SK-N-DZ (cell line): Measurements from ENCODE around the gene FAM217A. TPM values are rescaled to one million over a fixed set of nuclear protein-coding genes. Genes with fewer than 3 reads are reported as not detected.
"Not testable (repeated sequence)": the region's sequence is repeated elsewhere in the genome, so short reads cannot be mapped to it uniquely, and the experiment has no call there.

Source experiments
- DNase-seq: peaks from one replicate; pipeline ENCODE4 v3.0.0-alpha.2; 2015; ENCODE audit warnings: low spot score
- polyA plus RNA-seq, 2 experiments: library from polyadenylated mRNA; depleted of rRNA; stranded (reverse); fragments of >200 nt; gene quantifications; 2 replicates each; pipeline ENCODE4 v1.2.3, GENCODE V29; 2014

Gene FAM217A, protein sequence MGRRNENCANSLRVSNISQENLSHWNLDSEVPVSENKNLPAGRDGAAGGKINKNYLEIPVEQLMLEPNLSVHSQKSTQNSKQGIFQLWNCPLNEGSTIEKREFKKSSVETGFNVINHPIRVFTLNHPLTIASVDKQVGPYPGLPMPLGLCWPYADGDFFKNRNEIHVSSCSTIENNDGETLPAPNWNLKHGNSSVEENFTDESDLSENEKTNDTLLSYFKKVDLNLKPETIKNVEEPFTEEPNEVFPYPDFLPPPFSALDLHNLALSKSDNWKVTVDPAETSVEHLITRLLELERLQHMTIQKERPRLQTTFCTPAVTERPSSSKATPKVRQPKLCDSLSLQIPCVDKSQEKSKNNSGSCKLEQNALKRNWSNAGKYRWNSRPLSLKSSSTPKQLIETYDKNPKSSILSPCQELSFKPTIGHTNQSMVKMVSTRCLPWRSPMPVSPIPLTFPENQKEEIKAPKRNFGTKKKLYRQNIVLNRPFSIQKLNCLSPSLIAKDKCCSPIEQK
- polyA plus RNA-seq (2014; cell fraction: cytosol; rRNA removed) = not detected in 2 replicates
- not detected in 2 replicates for polyA plus RNA-seq (2014; cell fraction: nucleus; rRNA removed)

DNA sequence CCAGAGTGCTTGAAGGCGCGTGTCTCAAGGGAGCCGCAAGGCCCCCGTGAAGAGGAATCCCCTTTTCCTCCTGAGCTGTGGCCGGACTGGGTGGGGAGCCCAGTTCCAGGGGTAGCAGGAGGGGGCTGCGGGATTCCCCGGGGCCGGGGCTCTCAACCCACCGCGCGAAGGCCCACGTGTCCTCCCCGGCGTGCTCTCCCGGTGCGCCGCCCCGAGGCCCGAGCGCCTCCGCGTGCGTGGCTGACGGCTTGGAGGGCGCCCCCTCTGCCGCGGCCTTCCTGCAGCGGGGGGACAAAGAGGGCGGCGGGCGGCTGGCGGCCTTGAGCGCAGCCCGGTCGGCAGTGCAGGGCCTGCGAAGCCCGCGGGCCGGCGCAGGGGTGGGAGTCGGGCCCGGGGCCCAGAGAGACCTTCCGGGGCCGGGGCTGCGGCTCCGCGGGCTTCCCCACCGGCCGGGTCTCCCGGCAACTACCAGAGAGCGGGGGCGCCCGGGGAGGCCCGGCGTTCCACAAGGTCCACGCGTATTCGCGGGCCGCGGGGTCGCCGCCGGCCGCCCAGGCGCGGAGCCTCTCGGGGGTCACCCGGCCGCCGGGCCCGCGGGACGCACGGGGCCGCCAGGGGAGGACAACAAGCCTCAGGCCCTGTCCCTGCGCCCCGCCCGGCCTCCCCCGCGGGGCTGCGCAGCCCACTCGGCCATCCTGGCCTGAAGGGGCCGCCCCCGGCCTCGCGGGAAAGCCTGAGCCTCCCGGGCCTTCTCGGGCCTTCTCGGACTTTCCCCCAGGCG is at the start of gene FAM217A:
FAM217A (minus strand) TSS at position 447 of the 781 bp plus-strand sequence. CDS start 1,723 bp downstream, outside the sequence.
- DNase-seq = no peak

DNA sequence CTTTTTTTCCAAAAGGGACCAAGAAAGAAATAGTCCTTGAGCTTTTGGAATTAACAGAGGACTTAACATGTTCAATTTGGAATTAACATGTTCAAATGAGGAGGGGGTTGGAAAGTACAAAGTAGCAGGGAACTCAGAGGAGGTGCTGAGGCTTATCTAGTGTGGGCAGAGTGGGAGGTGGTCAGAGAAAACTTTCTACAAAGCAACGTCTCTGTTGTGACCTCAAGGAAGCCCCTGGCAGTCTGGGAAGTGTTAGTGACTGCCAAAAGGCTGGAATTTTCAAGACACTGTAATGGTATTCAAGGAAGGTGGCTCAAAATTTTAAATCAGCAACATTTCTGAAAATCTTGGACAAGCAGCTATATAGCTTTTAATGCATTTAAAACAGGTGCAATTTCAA is 49.1 kb upstream of the FAM217A start:
- DNase-seq = no peak

DNA sequence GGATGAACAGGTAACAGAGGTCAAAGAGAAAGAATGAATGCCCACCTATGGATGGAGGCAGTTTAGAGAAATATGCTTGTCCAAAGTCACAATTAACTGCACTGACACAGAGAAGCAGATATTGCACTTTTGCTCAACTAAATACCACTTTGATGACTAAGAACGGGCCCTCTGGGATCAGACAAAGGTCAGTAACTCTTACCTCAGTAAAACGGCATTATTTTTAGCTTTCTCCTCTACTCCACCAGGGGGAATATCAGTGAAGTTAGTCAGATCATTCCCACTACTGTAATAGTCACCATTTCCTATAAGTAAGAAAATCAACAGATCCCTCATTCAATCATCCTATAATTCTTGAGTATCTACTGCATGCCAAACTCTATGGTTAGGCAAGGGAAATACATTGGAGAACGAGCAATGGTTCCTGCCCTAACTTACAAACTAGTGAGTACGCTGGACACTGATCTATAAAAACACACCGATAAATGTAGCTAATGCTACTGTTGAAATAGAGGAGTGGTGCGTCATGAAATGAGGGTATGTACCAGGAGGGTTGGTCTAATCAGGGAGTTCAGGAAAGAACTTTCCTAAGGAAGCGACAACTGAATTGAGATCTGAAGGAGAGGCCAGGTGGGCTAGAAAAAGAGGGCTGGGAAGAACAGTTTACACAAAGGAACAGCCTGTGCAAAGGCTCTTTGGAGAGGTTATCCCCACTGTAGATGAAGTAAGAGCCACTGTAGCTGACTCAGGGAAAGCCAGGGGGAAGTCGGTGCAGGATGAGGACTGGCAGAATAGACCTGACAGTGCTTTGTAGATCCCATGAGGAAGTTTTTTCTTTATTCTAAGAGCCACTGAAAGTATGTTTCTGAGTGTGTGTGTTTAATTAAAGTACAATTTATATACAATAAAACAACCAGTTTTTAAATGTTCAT is 47.3 kb upstream of the FAM217A start:
- no peak for DNase-seq

DNA sequence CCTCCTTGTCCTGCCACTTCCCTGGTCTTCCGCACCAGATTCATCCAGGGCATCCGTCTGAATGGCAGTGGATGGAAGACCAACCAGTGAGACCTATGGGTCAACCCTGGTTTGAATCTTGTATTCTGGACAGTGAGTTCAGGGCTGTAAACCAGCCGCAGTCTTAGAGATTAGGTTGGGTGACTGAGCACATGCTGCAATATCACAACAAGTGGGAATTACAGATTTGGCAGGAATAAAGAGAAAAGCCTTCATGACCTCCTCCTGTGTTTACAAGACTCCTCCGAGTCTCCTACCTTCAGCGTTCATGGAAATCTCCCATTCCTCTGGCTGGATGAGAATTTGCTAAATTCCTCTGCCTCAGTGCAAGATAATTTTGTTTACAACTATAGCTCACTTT is 46.6 kb upstream of the FAM217A start:
- no peak for DNase-seq

DNA sequence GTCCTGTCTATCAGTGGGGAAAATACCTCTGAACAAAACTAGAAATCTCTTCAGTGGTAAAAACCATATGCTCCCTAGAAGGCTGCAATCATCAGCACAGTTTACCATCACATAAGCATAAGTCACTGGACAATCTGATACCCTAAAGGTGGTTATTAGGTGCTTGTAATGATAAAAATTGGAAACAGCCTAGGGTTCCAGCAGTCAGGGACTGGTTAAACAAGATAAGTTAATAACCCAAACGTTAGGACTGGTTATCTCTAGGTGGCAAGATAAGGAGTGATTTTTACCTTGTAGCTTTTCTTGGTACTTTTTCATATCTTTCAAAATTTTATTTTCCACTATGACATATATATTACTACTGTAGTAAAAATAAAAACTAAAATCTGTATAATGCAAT is 45.4 kb upstream of the FAM217A start:
- DNase-seq = no peak

DNA sequence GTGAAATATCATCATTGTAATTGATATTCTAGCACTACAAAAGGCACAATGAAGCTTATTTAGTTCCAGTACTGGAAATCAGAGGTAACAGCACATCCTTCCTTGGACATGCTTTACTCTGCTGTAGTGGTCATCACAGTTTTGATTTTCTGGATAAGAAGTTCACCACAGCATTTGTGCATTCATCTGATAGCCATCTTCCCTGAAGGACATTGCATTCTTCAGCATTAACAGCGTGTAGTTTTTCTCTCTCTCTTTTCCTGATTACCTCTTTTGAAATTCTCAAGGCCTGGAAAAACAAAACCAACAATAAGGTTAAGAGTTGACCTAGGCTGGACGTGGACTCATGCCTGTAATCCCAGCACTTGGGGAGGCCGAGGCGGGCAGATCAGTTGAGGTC is 36.8 kb upstream of the FAM217A start:
- DNase-seq = no peak

DNA sequence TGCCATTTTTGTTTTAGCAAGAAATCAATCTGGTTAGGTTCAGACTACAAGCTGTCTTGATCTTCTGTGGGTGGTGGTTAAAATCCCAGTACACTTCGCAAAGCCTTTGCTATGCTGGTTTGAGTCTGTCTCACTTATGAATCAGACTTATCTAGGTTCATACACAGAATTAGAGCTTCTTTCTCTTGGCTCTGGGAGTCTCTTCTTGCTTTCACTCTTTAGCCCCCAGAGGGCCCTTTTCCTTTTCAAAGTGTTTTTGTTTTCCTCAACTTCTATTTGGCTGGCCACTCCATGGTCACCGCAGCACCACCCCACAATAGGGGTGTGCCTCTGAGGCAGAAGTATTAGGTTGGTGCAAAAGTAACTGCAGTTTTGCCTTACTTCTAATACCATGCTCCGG is 35.2 kb upstream of the FAM217A start:
- DNase-seq = no peak

DNA sequence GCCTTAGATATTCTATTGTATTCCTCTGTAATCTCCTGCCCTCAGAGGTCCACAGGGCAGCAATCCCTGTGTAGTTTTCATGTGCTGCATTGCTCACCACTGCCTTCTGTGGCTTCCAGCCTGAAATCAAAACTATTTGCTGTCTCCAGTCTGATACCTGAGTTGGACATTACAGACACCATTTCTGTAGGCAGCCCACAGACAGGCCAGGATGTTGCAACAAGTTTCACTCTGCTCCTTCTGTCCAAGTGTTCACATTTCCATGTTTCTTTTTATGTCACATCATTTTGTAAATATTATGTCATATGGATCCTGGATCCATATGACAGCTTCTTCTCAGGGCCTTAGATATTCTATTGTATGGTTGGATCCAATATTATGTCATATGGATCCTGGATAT is 34.7 kb upstream of the FAM217A start:
- DNase-seq = no peak

DNA sequence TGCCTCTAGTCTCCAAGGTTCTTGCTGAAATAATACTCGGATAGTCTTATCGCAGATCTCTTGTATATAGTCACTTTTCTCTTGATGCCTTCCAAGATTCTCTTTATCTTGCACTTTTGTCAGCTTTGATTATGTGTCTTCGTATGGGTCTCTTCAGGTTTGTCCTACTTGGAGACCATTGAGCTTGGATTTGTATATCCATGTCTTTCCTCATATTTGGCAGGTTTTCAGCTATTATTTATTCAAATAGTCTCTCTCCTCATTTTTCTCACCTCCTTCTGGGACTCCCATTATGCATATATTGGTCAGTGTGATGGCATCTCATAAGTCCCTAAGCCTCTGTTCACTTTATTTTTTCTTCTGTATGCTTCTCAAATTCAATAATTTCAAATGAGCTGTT is 33.4 kb upstream of the FAM217A start:
- DNase-seq = no peak

DNA sequence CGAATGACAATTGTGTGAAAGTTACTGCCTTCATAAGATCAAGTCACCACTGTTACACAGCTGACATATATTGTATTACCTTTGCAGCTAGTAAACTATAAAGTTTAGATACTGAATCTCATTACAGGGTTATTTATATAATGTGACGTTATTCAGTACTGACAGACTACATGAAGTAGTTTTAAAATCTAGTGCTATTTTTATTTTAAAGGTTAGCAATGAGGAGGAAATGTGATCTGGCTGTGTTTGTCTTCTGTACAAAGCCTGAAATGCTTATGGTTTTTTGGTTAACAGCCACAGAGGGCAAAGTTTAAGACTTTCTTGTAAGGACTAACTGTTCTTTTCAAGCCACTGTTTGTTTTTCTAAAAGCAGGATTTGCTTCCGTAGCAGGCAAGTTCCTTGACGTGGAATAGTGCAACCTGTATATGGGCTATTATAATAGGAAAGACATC is 30.5 kb upstream of the FAM217A start:
- not testable (repeated sequence) for DNase-seq

DNA sequence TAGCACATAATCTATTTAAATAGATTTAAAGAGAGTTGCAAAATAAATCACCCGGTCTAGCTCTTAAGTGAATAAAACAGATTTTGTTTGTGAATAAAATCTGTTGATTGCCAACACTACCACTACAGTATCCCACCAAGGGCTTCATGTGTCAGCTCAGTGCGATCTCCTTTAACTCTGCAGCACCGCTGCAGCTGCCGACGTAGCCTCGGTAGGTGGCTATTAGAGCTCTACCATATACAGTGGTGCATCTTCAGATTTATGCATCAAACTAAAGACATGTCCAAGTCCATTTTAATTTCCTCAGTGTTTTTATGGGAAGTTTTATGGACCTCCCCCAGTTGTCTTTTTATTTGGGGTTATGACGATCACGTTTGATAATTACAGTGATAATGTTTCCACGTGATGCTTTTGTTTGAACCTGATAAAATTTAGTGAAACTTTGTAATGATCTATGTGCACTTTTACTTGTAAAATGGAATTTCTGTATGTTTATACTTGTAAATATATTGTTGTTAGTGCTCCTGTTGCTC is 29.7 kb upstream of the FAM217A start:
- DNase-seq = no peak

DNA sequence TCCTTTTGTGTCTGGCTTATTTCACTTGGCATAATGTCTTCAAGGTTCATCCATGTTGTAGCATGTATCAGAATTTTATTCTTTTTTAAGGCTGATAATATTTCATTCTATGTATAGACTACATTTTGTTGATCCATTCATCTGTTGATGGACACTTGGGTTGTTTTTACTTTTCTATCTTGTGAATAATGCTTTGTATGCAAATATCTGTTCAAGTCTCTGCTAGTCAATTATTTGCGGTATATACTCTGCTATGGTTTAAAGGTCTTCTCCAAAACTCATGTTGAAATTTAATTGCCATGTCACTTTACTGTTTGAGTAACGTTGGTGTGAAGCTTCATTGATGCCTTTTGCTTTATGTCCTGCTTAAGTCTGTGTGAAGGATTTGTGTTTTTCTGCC is 28.9 kb upstream of the FAM217A start:
- DNase-seq = no peak

DNA sequence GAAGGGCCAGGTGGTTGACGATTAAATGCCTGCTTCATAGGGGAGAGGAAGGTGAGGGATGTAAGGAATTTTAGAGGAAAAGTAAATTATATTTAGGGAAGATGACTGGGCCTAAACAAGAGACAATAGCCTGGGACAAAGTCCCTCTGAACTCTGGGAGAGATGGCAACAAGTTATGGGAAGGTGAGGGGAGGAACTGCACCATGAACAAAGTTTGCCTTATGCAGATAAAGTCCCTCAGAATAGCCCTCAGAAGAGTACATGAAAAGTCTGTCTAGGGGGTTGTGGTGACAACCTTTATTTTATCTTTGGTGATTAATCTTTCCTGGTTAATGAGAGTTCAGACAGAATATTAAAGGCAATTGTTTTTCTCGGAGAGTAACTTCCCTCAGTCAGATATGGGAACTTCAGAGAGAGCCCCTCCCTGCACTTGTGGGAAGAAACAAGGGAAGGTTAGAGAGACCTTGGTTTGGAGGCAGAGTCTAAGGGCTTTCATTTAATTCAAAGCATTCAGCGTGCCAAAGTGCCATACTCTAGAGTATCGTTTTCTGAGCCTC is 27.1 kb upstream of the FAM217A start:
- DNase-seq = no peak

DNA sequence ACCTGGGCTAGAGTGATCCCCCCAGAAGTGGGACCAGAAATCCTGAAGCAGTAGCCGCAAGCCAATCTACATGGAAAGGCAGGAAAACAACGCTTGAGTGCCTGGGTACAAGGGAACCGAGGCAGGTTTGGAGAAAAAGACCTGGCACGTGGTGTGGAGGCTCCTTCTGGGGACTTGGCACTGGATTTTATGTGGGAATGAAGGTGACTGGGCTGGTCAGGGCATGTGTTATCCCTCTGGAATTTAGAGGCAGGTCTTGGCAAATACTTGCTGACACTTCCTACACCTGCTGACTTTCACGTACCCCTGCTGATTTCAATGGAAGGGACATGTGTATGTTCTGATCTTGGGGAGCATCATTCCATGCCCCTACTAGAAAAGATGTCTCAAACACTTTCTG is 25.0 kb upstream of the FAM217A start:
- no peak for DNase-seq

DNA sequence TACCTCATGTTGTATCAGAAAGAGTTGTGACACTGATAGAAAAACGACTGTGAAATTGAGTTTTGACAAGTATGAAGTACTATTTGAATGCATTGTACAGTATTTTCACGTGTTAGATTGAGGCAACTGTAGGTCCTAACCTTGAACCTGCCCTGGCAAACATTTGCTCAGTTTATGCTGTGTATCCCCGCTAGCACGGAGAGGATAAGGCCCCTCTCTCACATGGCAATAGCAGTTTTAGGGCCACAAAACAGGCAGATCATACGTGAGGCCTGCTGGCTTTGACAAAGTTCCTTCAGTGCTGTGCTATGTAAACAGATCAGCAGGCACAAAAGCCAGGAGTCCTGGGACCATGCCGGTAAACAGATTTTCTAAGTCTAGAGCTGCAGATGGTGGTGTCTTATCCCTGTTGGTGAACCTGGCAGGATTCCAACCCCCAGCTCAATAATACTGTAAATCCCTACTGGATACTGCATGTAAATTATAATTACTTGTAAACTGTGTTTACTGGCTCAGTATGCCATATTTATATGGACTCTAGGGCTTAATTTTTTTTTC is 23.8 kb upstream of the FAM217A start:
- no peak for DNase-seq

DNA sequence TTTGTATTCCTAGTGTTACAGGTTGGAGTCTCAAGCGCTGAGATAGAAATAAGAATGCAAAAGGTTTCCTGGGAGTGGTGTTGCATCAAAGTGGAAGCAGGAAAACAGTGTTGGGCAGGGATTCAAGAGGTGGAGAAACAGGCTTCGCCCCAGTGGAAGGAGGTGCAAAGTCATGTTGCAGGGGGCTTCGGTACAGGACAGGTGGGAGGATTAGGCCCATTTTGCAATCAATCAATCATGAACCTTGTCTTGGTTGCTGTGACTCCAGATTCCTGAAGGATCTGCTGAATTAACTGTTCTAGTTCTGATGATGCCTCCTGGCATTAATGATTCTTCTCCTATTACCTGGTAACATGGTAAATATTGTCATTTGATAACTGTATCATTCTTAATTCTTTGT is 22.4 kb upstream of the FAM217A start:
- no peak for DNase-seq

DNA sequence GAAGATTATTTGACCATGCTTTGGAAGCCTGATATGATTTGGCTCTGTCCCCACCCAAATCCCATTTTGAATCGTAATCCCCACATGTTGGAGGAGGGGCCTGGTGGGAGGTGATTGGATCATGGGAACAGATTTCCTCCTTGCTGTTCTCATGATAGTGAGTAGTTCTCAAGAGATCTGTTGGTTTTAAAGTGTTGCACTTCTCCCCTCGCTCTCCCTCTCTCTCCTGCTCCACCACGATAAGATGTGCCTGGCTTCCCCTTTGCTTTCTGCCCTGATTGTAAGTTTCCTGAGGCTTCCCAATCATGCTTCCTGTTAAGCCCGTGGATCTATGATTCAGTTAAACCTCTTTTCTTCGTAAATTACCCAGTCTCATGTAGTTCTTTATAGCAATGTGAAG is 21.7 kb upstream of the FAM217A start:
- DNase-seq = no peak

DNA sequence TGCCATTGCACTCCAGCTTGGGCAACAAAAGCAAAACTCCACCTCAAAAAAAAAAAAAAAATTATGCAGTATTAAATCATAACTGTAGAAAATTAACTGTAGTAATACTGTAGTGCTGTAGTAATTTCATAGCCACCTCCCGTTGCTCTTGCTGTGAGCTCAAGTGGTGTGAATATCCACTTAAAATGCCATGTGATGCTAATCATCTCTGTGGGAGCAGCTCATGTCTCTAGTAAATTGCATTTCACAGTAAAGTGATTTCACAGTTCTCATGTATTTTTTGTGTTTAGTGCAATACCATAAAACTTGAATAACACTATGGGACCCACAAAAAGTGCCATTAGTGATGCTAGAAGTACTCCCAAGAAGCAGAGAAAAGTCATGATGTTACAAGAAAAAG is 14.4 kb upstream of the FAM217A start:
- no peak for DNase-seq

DNA sequence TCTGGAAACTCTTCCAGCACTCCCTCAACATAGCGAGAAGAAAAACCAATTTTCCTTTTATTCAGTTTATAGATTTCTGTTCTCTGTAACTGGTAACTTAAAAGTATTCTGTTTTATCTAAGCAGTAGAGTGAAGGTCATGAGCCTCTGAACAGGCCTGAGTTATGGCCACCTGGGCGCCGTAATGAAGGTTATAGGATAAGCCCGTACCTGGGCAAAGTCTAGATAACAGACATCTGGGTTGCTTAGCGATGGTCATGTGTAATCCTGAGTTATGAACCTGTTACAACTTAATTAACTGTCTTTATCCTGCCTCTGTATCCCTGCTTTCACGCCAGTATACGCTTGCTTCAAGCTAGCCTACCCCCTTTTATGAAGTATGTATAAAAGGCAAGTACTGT is 13.0 kb upstream of the FAM217A start:
- no peak for DNase-seq

DNA sequence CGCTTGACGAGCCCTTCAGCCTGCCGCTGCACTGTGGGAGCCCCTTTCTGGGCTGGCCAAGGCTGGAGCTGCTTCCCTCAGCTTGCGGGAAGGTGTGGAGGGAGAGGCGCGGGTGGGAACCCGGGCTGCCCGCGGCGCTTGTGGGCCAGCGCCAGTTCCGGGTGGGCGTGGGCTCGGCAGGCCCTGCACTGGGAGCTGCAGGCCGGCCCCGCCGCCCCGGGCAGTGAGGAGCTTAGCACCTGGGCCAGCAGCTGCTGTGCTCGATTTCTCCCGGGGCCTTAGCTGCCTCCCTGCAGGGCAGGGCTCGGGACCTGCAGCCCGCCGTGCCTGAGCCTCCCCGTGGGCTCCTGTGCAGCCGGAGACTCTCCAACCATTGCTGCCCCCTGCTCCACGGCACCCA is 11.1 kb upstream of the FAM217A start:
- DNase-seq = not testable (repeated sequence)
